Subcutaneous preadipocyte (primary cell): ENCODE data around the gene ZNF8. TPM values are rescaled to one million over a fixed set of nuclear protein-coding genes. Genes with fewer than 3 reads are reported as not detected.

Experiments
- small RNA-seq: library from RNA; depleted of rRNA; stranded (forward); fragments of <200 nt; gene quantifications from one replicate; pipeline ENCODE3, GENCODE V24; 2012
- total RNA-seq: library from RNA; depleted of rRNA; stranded (reverse); fragments of >200 nt; gene quantifications from 2 replicates; pipeline ENCODE4 v1.2.3, GENCODE V29; 2012

ZNF8 gene
- total RNA-seq = 6.2 and 8.2 TPM in 2 replicates

GRCh38 chr19:58278541-58279041, at the start of gene ZNF8:
Gene ZNF8 (plus strand): TSS chr19:58278955. CDS start chr19:58279082, 127 bp downstream.

GRCh38 chr19:58305065-58305931, 26.5 kb downstream of the ZNF8 start, which contains the start of gene ERVK3-1:
Gene ERVK3-1 (plus strand): TSS chr19:58305377. CDS start chr19:58312169, 6,792 bp downstream.

DNA sequence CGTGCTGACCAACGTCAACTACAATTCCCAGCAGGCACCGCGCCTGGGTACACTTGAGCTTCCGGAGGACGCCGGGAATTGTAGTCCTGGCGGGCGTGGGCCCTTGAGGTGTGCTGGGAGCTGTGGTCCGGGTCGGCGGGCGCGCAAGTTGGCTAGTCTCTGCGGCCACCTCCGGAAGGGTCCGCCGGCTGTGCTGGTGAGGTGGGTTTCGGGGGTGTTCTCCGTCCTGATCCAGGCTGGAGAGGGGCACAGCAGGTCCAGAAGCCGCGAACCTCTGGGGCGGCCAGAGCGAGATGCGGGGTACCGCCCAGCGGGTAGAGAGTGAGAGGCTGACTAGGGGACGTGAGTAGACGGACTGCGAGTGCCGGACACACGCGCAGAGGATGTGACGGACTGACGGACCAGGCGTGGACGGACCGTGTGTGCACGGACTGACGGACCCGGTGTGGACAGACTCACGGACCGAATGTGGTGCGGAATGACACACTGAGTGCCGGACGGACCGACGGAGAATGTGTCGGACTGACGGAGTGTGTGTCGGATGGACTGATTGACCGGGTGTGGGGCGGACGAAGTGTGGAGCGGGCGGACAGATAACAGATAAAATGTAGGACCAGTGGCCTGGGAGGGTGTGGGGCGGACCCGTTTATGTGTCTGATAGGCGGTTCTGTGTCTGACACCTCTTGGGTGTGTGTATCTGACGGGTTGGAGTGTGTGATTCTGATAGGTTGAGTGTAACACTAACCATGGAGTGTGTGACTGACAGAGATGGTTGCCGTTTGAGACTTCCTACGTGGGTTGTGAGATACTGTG, 48.4 kb downstream of the ZNF8 start, which contains the start of gene ZSCAN22:
Gene ZSCAN22 (plus strand): TSS at position 81 of the 813 bp plus-strand sequence. CDS start 7,809 bp downstream, outside the sequence.

Small RNA genes lying within 50 kb of the gene (small RNA-seq; reads per million reads assigned to genes)
- gene MIR6806 = 0.08 reads per million

Other genes with a start within 250 kb of the ZNF8 start
- gene ZSCAN1, start 244.9 kb upstream of the ZNF8 start, total RNA-seq = not detected in 2 replicates
- gene ZNF135, start 219.7 kb upstream of the ZNF8 start, total RNA-seq = 0.78 and 2.2 TPM in 2 replicates
- gene ZSCAN18, start 180.7 kb upstream of the ZNF8 start, total RNA-seq = 10.2 and 25.7 TPM in 2 replicates
- 6.2 and 8.0 TPM in 2 replicates for gene ZNF329, start 128.2 kb upstream of the ZNF8 start, total RNA-seq
- gene ZNF274, start 95.9 kb upstream of the ZNF8 start, total RNA-seq = 14.3 and 17.8 TPM in 2 replicates
- gene ZNF544, start 50.0 kb upstream of the ZNF8 start, total RNA-seq = 17.3 and 33.0 TPM in 2 replicates
- 23.1 and 27.0 TPM in 2 replicates for gene ERVK3-1, start 26.4 kb downstream of the ZNF8 start, total RNA-seq
- gene ZSCAN22, start 48.0 kb downstream of the ZNF8 start, total RNA-seq = 3.3 and 4.1 TPM in 2 replicates
- 1.4 and 1.5 TPM in 2 replicates for gene A1BG, start 74.5 kb downstream of the ZNF8 start, total RNA-seq
- gene ZNF497, start 83.8 kb downstream of the ZNF8 start, total RNA-seq = 0.73 and 0.78 TPM in 2 replicates
- gene ZNF837, start 102.1 kb downstream of the ZNF8 start, total RNA-seq = 2.2 and 2.5 TPM in 2 replicates
- gene RPS5, start 108.3 kb downstream of the ZNF8 start, total RNA-seq = 1,563 and 2,739 TPM in 2 replicates
- gene RNF225, start 116.7 kb downstream of the ZNF8 start, total RNA-seq = 0.37 and 0.59 TPM in 2 replicates
- gene ZNF584, start 129.7 kb downstream of the ZNF8 start, total RNA-seq = 16.5 and 20.9 TPM in 2 replicates
- 7.0 and 7.2 TPM in 2 replicates for gene ZNF132, start 161.2 kb downstream of the ZNF8 start, total RNA-seq
- 11.8 and 14.5 TPM in 2 replicates for gene ZNF324B, start 172.7 kb downstream of the ZNF8 start, total RNA-seq
- 13.9 and 16.2 TPM in 2 replicates for gene ZNF324, start 188.1 kb downstream of the ZNF8 start, total RNA-seq
- gene ZNF446, start 197.4 kb downstream of the ZNF8 start, total RNA-seq = 9.0 and 12.9 TPM in 2 replicates
- gene SLC27A5, start 233.0 kb downstream of the ZNF8 start, total RNA-seq = 4.3 and 5.1 TPM in 2 replicates
- 7.0 and 7.4 TPM in 2 replicates for gene ZBTB45, start 240.9 kb downstream of the ZNF8 start, total RNA-seq